Retinal pigment epithelial cell (primary cell): ENCODE results near the gene MUC4.

Experiments
- DNase-seq: peaks from one replicate; pipeline ENCODE4 v3.0.0-alpha.2; 2010; ENCODE audit warnings: low read depth
- H3K4me3 ChIP-seq: 2 replicates; pipeline ENCODE4 v1.5.1; 2011; ENCODE audit warnings: mild to moderate bottlenecking, low read length, control low read depth, moderate library complexity
- TF ChIP-seq, protein P1 (sequence below): conservative IDR thresholded peaks from 2 replicates; pipeline ENCODE4 v1.5.1; 2011; ENCODE audit warnings: low read depth, low read length, control low read depth, inconsistent platforms

Gene MUC4

DNA sequence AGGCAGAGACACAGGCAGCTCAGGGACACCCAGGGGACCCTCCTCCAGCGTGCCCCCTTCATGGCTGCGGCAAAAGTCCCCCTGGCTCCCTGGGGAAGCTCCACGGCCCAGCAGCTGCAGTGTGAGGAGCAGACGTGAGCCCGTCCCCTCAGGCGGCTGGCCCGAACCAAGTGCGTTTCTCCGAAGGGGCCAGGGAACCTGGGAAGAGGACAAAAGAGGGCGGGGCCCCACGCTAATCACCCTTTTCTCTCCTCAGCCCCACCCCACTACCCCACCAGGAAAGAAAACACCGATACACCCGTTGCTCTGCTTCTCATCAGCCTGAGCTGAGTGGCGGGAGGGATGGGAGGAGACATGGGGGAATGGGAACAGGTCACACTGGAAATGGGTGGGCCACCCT is at the start of gene MUC4:
TSS of gene MUC4 (minus strand) at position 174 of the 400 bp plus-strand sequence. CDS start at position 62, 112 bp downstream.
- TF ChIP-seq, protein P1, sequence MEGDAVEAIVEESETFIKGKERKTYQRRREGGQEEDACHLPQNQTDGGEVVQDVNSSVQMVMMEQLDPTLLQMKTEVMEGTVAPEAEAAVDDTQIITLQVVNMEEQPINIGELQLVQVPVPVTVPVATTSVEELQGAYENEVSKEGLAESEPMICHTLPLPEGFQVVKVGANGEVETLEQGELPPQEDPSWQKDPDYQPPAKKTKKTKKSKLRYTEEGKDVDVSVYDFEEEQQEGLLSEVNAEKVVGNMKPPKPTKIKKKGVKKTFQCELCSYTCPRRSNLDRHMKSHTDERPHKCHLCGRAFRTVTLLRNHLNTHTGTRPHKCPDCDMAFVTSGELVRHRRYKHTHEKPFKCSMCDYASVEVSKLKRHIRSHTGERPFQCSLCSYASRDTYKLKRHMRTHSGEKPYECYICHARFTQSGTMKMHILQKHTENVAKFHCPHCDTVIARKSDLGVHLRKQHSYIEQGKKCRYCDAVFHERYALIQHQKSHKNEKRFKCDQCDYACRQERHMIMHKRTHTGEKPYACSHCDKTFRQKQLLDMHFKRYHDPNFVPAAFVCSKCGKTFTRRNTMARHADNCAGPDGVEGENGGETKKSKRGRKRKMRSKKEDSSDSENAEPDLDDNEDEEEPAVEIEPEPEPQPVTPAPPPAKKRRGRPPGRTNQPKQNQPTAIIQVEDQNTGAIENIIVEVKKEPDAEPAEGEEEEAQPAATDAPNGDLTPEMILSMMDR = no peak
- no peak for DNase-seq
- no peak within 1 kb of the TSS for H3K4me3 ChIP-seq

GRCh38 chr3:195860456-195860855 is 48.7 kb upstream of the MUC4 start:
- H3K4me3 ChIP-seq = no peak overlapping the region
- TF ChIP-seq, protein P1 = no peak
- DNase-seq = no peak

DNA sequence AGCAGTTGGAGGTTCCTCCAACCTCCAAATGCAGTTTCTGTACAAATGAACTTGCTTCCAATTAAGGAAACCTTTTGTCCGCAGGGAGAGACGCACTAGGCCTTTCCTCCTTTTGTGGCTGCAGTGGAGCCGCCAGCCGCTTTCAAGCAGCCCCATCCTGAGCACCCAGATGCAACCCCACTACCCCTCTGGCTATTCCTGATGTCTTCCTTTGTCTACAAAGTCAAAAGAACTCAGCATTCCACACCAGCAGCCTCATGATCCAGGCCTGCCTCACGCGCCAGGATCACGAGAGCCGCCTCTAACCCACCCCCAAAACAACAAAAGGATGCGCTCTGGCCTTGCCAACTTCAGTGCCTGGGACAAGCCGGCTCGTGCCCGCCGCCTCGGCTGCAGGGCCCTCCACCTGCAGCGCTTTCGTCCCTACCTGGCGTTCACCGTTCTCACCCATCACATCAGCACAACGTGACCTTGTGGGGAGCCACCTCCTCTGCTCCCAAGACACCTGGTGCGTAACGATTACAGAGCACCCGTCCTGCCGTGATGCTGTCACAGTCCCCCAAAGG is 48.2 kb upstream of the MUC4 start:
- TF ChIP-seq, protein P1 = no peak
- no peak for DNase-seq
- H3K4me3 ChIP-seq = no peak overlapping the region

GRCh38 chr3:195859061-195859845 is 47.5 kb upstream of the MUC4 start:
- H3K4me3 ChIP-seq = no peak overlapping the region
- TF ChIP-seq, protein P1 = peak; percentile 99
- DNase-seq = no peak

DNA sequence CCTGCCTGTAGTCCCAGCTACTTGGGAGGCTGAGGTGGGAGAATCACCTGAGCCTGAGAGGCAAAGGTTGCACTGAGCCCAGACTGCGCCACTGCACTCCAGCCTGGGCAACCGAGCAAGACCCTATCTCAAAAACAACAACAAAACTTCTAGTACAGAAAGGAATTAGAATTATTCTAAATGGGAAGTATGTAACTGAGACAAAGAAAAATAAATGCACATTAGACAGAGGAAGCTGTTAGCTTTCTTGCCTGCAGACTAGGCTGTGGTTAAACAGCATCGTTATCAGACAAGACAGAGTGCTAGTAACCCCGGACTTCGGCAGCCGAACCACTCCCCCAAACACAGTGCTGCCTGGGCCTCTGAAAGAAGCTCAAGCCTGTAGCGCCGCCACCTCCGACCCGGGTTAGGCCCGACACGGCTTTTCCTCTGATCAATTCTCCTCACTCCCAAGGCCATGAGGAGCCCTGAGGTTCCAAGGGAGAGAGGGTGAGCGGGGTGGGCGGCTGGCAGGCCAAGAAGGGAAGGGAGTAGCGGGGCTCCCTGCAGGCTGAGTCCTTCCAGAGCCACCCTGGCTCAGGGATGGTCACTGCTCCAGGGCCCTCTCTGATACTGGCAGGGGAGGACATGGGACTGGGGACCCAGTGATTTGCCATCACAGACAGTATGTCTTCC is 44.8 kb upstream of the MUC4 start:
- TF ChIP-seq, protein P1 = no peak
- no peak overlapping the region for H3K4me3 ChIP-seq
- DNase-seq = no peak

GRCh38 chr3:195855471-195856409 is 44.0 kb upstream of the MUC4 start:
- TF ChIP-seq, protein P1 = peak; percentile 11
- no peak for DNase-seq
- H3K4me3 ChIP-seq = no peak overlapping the region
